NCI-H226 (cell line): Measurements from ENCODE around the gene MGMT.

Experiments
- DNase-seq: peaks from one replicate; pipeline ENCODE4 v3.0.0-alpha.2; 2015

MGMT gene

DNA sequence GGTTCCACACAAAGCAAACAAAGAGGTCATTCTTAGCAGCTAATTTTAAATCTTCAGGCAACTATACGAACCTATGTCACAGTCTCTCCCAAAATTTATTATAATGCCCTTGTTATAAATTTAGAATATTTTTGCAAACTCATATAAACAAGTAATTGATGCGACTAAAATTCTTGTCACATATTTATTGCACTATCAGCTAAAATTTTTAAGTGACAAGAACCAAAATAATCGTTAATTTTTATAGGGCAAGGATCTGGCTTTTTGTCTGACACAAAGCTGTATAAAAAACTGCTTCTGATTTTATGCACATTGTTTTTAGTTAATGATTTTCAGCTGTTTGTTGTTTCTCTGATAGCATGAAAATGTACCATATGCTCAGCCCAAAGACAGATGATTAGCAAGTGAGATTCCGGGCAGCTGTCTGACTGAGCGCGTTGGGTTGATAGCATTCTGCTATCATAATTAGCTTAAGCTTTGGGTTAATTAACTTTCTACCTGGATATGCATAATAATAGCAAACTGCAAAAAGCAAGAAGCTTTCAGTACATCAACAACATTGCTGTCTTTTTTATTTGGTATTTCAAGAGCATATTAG is 136.0 kb downstream of the MGMT start:
- no peak for DNase-seq

DNA sequence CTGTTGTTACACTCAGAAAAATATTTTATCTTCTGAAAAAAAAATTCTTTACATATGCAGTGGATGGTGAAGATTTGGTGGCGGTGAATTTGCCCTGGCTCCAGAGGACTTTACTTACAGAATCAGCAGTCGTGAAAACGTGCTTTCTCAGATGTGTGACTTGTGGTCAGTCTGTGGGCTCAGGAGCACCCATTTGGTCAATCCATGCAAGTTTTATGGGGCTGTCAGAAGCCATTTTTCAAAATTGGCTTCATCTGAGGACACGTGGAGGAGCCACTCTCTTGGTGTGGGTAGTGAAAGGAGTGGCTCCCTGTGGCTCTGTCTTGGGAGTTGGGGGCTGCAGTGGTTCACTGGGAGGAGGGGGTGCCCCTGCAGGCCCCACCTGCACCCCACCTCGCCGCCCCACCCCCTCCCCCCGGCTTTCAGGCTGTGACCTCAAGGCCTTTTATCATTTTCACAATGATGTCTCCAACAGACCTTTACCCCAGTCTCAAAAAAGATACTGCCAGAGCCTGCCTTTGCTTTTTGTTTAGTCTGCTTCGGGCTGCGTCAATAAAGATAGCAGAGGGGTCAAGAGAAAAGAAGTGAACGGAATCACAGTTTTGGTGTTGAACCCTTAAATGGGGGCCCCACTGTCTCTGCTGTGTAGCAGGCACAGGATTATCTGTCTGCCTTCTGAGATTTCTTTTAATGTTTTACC is 137.4 kb downstream of the MGMT start:
- DNase-seq = no peak

DNA sequence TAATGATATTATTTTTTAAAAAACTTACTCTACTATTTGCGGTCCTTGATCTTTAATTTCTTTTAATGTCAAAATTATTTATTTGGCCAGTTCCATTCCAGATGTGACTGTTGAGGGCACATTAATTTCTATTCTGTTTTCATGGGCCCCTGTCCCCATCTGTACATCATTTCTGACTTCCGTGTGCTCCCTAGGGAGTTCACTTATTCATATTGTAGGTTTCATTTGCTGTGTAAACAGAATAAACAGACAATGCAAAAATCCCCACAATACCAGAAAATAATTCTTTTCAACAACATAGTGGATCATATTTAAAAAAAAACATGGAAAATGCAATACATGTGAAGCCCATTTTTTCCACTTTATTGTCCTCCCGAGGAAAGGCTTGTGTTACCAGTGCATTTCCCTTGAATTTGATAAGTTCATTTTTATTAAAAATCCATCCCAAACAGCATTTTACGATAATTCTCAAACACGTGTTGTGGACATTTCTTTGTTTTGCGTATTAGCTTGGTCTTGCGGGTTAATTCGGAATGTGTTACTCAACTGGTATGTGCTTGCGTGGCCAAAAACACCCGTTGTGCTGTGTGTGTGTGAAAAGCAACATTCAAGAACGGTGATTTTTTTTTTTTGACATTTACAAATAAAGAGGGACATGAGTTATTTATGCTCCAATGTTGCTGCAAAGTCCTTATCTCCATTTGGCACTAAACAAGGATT is 138.4 kb downstream of the MGMT start:
- no peak for DNase-seq

DNA sequence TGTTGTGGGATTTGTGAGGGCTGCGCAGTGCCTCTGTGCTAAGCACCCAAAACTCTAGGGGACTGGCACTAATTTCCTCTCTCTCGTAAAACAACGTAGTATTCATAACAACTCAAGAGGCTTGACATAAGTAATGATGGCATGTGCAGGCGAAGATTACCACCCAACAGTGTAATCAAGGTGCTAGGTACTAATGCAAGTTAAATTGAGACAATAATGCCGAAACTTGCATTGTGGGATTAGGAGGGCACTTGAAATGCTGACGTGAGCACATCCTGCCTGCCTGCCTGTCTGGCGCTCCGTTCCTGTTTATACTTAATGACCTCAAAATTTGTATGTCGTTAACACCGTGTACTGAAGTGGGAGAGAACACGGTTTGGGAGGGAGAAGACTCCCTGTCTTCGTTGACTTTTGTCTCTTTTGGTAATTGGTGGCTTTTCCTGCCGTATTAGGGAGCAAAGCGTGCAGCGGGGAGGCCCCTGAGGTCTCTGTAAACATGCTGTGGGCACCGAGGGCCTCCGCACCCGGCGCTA is 139.0 kb downstream of the MGMT start:
- no peak for DNase-seq

DNA sequence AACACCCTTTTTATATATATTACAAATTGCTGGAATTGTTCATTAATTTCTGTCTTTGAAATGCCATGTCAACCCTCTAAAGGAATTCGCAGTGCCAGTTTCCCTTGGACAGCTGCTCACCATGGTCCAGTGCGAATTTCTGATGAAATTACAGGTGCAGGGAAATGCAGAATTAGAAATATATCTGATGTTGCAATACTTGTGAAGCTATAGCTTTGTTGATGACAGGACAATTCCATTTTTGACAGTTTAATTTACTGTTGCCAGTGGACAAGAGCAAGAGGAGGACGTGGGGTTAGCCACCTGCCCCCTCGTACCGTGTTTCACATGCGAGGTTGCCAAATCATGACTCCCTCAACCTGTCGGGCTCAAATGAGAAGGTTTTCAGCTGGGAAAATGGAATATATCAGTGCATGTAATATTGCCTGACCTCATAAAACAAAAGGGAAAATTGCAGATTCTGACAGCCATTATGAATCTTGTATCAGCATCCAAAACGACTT is 140.6 kb downstream of the MGMT start:
- DNase-seq = no peak

DNA sequence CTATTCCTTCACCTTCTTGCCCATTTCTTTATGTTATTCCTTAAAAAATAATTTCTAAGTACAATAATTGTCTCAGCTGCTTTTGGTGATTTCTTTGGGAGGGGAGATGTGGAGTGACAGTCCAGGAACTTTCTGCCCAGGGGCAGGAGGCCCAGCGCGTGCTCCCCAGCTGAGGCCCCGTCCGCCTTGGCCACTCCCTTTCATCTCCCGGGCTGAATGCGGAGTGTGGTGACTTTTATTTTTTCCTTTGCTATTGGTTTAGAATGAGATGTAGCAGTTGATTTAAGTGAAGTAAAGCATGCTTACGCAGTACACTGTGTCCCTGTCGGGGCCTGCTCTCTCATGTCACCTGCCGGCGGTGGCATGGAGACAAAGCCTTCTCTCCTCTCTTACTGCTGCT is 141.6 kb downstream of the MGMT start:
- DNase-seq = no peak

DNA sequence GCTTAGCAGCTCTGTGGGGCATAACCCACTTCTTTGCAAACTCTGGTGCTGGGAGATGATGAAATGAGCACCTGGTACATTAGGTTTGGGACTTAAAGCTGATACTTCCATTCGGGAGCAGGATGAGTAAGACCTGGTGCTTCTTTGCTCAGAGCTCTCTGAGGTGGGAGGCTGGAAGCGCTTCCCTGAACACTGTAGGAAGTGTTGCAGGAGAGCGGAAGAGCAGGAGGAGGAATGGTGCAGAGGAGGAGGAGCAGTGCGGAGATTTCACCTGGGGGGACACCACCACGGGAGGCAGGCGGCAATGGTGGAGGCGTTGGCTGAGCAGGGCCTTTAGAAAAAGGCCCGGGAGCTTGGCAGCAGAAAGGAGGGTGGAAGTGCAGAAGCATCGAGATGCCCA is 142.5 kb downstream of the MGMT start:
- DNase-seq = no peak

DNA sequence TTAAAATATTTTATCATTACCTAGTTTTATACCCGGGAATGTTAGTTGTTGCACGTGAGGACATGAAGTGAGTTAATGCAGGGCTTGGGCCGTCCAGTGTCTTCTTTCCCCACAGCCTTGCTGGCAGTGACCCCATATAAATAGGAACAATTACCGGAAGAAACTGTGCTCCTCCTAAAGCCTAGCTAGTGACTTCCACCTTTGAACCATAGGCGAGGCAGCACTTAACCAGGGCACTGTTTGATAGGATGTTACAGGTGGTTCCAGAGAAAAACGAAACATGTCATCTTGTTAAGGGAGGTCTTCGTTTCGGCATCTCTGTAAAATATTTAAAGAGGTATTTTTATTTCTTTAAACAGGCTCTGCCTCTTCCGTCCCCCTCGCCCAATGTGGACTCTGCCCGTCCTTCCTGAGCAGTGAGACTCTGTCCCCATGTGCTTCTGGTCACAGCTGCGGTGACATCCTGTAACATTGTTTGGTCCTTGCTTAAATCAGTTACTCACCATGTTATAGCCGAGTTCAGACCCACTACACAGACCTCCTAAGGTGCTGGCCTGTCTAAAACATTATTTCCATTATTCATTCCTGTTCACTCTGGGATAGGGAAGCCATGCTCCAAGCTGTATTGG is 145.6 kb downstream of the MGMT start:
- DNase-seq = no peak

DNA sequence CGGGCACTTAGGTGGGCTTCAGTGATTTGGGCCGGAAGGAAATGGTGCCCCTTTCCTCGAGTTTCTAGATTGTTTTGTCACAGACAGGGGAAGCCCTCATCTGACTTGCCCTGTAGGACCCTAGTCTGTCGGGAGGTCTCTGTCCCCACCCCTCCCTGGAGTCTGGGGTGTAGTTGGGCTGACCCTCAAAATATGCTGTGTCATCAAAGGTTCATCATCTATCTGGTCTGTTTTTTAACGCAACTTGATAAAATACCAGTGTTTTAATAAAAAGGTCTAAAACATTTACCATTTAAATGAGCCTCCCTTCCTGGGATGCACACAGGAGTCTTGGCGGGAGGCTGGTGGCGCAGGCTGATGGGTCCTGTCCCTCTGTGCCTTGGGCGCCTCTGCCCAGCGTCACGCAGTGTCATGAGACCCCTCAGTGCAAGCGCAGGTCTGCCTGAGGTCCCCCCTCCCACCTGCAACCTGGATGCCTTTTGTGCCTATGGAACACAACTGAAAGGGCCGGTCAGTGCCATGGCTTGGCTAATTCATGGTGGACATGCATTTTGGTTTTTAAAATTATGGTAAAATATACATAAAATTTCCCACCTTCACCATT is 146.4 kb downstream of the MGMT start:
- DNase-seq = no peak

DNA sequence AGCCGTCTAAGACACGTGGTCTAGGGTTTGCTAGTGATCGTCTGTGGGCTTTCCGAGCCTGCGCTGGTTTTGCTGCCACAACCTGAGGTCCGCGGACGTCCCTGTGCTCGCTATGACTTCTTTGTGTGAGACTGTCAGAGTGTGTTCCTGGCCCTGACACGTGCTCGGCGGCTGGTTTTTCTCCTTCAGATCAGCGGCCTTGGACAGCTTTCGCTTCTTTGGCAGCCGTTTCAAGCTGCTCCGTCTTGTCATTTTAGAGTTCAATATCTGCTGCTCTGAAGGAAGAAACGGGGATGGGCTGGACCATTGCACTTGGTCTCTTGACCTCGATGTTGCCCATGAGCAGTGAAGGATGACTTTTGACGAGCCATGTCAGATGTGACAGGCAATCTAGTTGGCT is 147.3 kb downstream of the MGMT start:
- no peak for DNase-seq

DNA sequence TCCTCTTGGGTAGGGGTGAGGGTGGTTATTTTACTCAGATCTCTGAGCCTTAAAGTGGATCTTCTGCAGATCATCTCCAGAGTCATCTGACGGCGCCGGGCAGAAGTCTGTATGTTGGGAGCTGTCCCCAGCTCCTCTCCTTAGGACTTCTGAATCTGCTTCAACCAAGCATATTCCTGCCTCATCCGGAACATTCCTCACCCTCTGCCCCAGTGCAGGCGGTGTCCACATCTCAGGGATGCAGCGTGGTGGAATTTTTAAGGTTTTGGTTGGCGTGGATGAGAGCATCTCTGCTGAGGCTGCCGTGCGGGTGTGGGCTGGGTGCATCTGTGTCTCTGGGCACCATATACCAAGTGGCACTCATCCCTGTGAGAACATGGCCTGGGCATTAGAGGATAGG is 148.3 kb downstream of the MGMT start:
- DNase-seq = no peak

DNA sequence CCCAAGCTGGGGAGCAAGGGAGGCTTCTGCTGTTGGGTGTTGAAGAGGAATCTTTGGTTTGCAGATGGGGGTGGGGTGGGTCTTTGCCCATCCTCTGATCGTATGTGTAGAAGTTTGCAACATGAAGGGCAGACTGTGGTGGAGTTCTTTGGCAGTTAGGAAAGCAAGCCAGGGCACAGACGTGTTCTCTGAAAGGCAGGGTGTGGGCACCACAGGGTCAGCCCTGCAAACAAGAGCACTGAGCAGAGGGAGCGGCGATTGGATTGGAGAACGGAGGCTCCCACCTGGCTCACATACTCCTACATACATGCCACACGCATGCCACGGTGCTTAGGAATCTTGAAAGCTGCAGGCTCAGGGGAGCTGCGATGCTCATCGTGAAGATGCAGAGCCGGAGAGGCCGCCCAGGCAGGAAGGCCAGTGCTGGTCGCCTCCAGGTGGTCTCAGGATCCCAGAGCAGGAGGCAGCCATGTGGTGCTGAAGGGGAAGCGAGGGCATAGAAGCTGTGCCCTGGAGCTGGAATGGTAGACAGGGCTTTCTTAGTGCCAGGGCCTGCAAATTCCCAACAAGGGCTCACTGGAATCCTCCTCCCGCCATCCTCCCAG is 149.0 kb downstream of the MGMT start:
- DNase-seq = no peak

DNA sequence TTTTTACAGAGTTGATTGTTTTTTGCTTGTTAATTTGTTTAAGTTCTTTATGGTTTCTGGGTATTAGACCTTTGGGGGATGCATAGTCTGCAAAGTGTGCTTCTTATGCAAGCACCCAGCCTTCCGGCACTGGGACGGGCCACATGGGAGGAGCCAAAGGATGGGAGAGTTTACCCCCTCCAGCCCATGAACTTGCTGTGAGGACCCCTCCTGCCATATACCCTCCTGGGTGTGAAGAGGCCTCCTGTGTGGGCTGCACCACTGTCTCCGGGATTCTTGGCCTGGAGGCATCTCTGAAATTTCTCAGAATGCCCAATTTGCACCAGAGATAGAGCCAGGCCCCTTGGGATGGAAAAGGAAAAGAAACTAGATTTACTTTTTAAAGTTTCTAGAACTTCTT is 150.7 kb downstream of the MGMT start:
- DNase-seq = no peak

DNA sequence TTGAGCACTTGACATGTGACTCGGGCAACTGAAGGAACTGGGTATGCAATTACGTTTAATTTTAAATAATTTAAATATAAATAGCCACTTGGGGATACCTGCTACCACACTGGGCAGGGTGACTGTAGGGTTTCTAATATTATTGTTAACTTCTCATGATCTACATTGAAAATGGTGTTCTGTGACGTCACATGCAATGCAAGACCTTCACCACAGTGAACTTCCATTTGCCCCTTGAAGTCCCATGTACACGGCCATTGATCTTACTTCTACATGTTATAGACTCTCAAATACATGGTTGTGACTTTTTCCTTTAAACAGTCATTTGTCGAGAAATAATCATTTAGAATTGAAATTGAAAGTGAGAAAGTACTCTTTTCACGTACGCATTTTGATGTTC is 154.0 kb downstream of the MGMT start:
- DNase-seq = no peak

DNA sequence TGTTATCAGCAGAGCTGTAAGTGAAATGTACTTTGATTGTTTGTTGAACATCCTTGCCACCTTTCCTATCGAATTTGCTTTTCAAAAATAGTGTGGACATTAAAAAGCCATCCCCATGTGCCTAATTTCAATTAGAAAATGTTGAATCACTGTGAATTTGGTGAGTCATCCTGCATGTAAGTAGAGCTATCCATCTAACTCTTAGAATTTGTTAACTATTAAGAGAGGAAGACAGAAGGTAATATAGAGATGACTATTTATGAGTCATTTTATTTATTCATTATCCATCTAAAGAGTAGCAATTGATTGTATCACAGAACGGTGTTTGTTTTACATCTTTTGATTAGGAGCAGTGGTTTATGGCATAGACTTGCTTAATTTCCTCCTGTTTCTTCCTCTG is 154.7 kb downstream of the MGMT start:
- DNase-seq = no peak

DNA sequence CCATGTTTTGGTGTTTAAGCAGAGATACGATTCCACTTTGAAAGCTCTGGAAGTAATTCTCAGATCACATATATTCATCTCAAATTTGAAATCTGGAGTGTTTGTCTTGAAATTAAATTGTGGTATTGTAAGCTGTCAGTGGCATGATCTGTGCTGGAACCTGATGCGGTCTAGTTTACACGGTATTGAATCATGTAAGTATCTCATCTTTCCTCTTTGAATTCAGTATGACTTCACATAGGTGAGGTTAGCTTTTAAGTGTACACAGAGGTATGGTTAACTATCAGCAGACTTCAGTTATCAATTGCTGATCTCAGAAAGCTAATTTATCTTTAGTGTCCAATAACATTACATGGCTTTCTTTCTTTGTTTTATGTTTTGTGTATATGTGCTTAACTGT is 155.2 kb downstream of the MGMT start:
- no peak for DNase-seq

DNA sequence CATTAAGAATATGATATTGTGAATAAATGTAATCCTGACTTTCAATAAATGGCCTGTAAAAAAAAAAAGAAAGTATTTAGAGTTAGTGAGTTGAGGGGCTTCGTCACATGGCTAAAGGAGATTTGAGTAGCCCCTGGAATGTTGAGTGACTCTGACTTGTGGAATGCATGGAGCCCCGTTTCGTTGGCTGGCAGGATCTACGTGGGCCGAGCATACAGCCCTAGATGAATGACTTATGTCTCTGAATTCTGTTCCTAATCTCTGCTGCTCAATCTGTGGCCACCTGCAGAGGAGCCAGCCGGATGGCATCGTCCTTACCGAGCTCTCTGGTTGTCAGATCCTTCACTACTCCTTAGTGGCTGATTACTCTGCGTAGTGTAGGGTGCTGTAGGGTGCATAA is 155.7 kb downstream of the MGMT start:
- DNase-seq = no peak

DNA sequence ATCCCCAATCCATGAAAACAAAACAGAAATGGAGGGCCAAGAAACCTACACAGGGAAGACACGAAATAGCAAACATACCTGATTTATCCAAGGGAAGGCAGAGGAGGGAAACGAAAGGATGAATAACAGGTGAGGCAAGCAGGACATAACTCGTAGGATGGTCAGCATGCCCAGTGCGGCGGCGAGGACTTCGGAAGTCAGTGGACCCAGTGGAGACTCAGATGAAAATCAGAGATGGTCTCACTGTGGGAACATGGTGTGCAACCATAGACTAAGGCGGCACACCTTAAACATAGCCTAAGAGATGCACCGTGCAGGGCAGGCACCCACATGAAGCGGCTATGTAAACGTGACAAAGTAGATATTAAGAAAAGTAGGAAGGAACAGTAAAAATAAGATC is 157.5 kb downstream of the MGMT start:
- no peak for DNase-seq

DNA sequence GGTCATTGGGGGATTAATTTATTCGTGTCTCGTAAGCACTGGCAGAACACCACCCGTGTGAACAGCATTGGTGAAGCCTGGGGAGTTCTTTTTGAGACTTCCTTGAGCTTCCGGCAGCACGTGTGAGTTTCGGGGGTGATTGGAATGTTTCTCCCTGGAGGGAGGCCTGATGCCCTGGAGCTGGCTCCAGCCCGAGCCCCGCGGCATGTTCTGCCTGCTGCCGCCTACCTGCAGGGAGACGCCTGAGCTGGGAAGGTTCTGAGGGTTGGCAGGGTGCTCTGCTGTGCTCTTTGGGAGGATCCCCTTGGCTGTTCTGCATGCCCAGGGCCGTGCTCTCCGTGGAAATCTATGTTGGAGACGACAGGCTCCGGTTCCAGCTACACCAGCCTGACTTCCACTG is 159.3 kb downstream of the MGMT start:
- DNase-seq = no peak

DNA sequence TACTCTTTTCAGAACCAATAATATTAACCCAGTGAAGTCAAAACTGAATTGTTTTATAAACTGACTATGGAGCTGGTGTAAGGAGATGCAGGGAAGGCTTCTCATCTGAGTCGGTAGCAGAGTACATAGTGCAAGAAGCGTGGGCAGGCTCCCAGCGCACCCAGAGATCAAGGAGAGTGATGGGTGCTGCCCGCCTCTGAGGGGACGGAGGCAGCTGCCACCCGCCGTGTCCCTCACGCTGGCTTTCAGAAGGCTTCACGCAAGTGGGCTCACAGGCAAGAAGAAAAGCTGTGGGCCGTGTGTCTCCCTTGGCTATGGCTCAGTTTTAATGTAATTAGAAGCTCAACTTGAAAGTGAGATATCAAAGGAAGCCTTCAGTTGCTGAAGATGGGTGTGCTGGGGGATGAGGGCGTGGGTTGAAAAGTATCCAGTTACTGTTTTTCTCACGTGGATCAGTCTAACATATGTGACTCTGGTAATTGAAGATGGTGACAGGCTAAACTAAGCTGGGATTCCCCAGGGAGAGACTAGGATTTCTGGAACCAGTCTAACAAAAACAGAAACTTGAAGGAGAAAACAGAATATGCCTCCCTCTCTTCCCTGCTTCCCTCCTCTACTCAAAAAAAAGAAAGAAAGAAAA is 159.9 kb downstream of the MGMT start:
- DNase-seq = no peak

DNA sequence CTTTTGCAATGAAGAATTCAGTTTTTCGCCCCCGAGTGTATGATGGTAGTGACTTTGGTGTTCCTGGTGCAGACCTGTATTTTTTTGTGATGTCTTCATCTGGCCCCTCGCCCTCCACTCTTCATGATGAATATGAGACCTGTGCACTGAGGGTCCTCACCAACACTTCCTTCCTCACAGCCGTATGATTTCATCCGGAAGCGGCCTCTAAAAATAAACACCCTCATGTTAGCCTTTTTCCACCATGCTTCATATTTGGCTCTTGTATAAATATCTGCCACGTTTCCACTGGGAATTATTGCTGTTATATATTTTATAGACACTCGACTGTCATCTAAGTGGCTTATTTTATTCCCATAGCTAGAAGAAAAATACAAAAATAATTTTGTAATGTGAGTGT is 160.4 kb downstream of the MGMT start:
- no peak for DNase-seq

DNA sequence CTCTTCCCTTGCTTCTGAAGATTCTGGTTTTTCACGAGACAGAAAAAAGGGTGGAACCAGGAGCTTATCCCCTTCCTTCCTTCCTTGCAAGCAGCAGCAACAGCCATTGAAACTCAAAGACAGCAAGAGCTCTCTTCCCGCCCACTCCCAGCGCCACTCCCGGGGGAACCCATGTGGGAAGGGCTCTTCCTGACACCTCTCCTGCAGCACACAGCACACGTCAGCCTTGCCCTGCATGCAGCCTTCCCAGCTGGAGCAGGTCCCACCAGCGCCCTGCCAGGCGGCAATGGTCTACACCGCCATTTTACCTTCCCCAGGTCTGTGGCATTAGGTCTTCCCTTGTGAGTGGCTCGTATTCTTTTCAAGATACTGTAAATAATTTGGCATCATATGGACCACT is 161.8 kb downstream of the MGMT start:
- DNase-seq = no peak
